SH-SY5Y (cell line): Measurements from ENCODE around the gene TRIM65.

ENCODE experiments used
- GATA2 ChIP-seq: IDR thresholded peaks from 2 replicates; pipeline ENCODE4 v1.6.1; 2011; ENCODE audit warnings: mild to moderate bottlenecking, low read depth, low read length
- GATA3 ChIP-seq: IDR thresholded peaks from 2 replicates; pipeline ENCODE4 v1.6.1; 2011; ENCODE audit warnings: low read depth, mild to moderate bottlenecking, low read length, moderate library complexity

TRIM65 gene

GRCh38 chr17:75856062-75856756 is 40.5 kb downstream of the TRIM65 start:
- TF ChIP-seq GATA2 (no peak), GATA3 (no peak)

GRCh38 chr17:75855310-75856061 is 41.3 kb downstream of the TRIM65 start, which contains the start of gene WBP2:
Gene WBP2, minus strand, starts transcription at chr17:75855335. Its CDS starts 38 bp downstream, at chr17:75855297.
- TF ChIP-seq GATA3 (no peak), GATA2 (no peak; the same call in 1 of the 2 replicates)

GRCh38 chr17:75854881-75855309 is 41.9 kb downstream of the TRIM65 start:
- TF ChIP-seq GATA2, result no peak
- no peak for TF ChIP-seq GATA3

- TF ChIP-seq GATA3 (no peak), GATA2 (no peak)
Observed at GRCh38 chr17:75854101-75854748, 42.5 kb downstream of the TRIM65 start.

GRCh38 chr17:75853433-75853832 is 43.3 kb downstream of the TRIM65 start:
- TF ChIP-seq GATA2 (no peak), GATA3 (no peak)

GRCh38 chr17:75850928-75851692 is 45.6 kb downstream of the TRIM65 start:
- TF ChIP-seq GATA3 (no peak), GATA2 (no peak)

GRCh38 chr17:75849724-75850123 is 47.0 kb downstream of the TRIM65 start:
- TF ChIP-seq GATA2, result no peak
- TF ChIP-seq GATA3, result no peak

GRCh38 chr17:75849279-75849646 is 47.5 kb downstream of the TRIM65 start:
- no peak for TF ChIP-seq GATA3
- TF ChIP-seq GATA2, result no peak

GRCh38 chr17:75848523-75849278 is 48.0 kb downstream of the TRIM65 start:
- TF ChIP-seq GATA3 (no peak), GATA2 (no peak)

GRCh38 chr17:75847614-75848522 is 48.9 kb downstream of the TRIM65 start:
- no peak for TF ChIP-seq GATA3
- TF ChIP-seq GATA2, result no peak

GRCh38 chr17:75846692-75847613 is 49.8 kb downstream of the TRIM65 start:
- TF ChIP-seq GATA3 (no peak), GATA2 (no peak)
